Measurements from ENCODE around the gene CFAP20DC. TPM values are rescaled to one million over a fixed set of nuclear protein-coding genes. Genes with fewer than 3 reads are reported as not detected.

CFAP20DC gene
- total RNA-seq, 1 donor = 2.2 TPM

DNA sequence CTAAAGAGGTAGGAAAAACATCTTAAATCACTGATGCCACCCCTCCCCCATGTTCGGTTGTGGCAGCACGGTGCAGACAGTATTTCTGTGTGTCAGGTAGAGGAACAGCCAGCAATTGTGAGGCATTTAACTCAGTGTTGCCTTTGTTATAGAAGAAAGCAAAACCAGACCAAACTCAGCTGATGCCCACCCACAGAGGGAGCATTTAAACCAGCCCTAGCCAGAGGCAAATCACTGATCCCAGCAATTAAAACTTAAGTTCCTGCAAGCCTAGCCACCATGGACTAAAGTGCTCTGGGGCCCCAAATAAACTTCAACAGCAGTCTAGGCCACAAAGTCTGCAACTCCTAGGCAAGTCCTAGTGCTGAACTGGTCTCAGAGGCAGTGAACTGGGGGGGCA lies 94.5 kb downstream of the CFAP20DC start:
- H3K36me3 ChIP-seq (ENCODE audit: insufficient read depth, low read length) = no peaks in the 10 kb centered on the region
- H4K20me1 ChIP-seq (ENCODE audit: insufficient read depth, low read length) = no peaks in the 10 kb centered on the region
- H3K27ac ChIP-seq (ENCODE audit: low read depth, low read length) = no peak overlapping the region
- no peaks in the 10 kb centered on the region for H3K4me1 ChIP-seq (ENCODE audit: insufficient read depth, low read length)
- H3K9me3 ChIP-seq (ENCODE audit: low read depth, low read length) = no peaks in the 10 kb centered on the region
- DNase-seq (ENCODE audit: insufficient read length, low spot score, missing footprints) = no peak
- no peaks in the 10 kb centered on the region for H3K79me2 ChIP-seq (ENCODE audit: insufficient read depth, low read length)
- H3K27me3 ChIP-seq (ENCODE audit: insufficient read depth, low read length) = no peaks in the 10 kb centered on the region
- no peak overlapping the region for H3K4me3 ChIP-seq (ENCODE audit: insufficient read depth, low read length)
- no peak overlapping the region for H3K4me2 ChIP-seq (ENCODE audit: insufficient read depth, low read length)
- TF ChIP-seq, protein P1, sequence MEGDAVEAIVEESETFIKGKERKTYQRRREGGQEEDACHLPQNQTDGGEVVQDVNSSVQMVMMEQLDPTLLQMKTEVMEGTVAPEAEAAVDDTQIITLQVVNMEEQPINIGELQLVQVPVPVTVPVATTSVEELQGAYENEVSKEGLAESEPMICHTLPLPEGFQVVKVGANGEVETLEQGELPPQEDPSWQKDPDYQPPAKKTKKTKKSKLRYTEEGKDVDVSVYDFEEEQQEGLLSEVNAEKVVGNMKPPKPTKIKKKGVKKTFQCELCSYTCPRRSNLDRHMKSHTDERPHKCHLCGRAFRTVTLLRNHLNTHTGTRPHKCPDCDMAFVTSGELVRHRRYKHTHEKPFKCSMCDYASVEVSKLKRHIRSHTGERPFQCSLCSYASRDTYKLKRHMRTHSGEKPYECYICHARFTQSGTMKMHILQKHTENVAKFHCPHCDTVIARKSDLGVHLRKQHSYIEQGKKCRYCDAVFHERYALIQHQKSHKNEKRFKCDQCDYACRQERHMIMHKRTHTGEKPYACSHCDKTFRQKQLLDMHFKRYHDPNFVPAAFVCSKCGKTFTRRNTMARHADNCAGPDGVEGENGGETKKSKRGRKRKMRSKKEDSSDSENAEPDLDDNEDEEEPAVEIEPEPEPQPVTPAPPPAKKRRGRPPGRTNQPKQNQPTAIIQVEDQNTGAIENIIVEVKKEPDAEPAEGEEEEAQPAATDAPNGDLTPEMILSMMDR (IDR thresholded peaks at IDR 0.05; ENCODE audit: extremely low read depth, low read depth, low read length) = no peak
- H2AFZ ChIP-seq (ENCODE audit: low read length) = no peak overlapping the region

DNA sequence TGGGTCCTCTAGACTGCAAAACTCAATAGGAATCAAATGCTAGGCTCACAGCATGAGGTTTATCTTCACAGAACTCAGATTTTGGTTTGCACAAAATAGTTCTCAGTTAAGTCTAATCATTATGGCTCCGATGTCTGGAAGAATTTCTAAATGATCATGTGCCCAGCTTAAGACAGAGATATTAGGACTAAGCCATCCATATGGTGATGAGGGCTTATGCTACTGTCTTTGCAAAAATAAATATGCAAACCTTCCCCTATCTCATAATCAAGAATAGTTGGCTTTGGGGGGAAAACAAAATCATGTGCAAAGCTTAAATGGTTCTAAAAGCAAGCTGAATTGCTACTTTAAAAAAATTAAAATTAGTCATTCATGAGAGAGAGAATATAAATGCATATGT lies 96.5 kb downstream of the CFAP20DC start:
- Histone ChIP-seq H3K4me1 (ENCODE audit: insufficient read depth, low read length) (no peaks in the 10 kb centered on the region), H3K4me3 (ENCODE audit: insufficient read depth, low read length) (no peak overlapping the region), H2AFZ (ENCODE audit: low read length) (no peak overlapping the region), H3K36me3 (ENCODE audit: insufficient read depth, low read length) (no peaks in the 10 kb centered on the region), H3K9me3 (ENCODE audit: low read depth, low read length) (no peaks in the 10 kb centered on the region), H3K27me3 (ENCODE audit: insufficient read depth, low read length) (no peaks in the 10 kb centered on the region), H4K20me1 (ENCODE audit: insufficient read depth, low read length) (no peaks in the 10 kb centered on the region), H3K79me2 (ENCODE audit: insufficient read depth, low read length) (no peaks in the 10 kb centered on the region), H3K27ac (ENCODE audit: low read depth, low read length) (no peak overlapping the region), H3K4me2 (ENCODE audit: insufficient read depth, low read length) (no peak overlapping the region)
- no peak for DNase-seq (ENCODE audit: insufficient read length, low spot score, missing footprints)
- TF ChIP-seq, protein P1 (IDR thresholded peaks at IDR 0.05; ENCODE audit: extremely low read depth, low read depth, low read length) = no peak

DNA sequence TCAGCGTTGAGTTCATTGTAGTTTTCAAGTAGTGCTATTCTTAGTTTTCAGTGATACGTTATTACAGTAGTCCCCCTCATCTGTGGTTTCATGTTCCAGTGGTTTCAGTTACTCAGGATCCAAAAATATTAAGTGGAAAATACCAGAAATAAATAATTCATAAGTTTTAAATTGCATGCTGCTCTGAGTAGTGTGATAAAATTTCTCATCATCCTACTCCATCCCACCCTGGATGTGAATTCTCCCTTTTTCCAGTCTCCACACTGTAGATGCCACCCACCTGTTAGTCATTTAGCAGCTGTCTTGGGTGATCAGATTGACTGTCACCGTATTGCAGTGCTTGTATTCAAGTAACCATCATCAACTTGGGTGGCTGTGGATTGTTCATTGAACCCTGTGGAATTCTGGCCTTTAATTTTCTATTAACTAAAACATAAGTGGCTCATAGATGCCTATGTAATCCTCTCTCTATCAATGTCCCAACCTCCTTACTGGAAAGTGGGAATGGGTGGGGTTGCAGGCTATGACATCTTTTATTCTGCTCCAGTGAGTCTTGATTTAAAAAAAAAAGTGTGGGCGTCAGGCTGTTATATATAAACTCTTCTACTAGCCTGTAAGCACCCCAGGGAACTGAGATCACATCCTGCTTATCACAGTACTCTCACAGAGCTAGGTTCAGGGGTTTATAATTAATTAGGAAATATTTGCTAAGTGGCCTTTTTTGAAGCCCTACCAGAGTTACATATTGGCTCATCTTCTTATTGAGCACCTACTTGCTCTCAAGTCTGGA lies 97.5 kb downstream of the CFAP20DC start:
- no peak overlapping the region for H3K4me2 ChIP-seq (ENCODE audit: insufficient read depth, low read length)
- no peaks in the 10 kb centered on the region for H3K79me2 ChIP-seq (ENCODE audit: insufficient read depth, low read length)
- no peaks in the 10 kb centered on the region for H3K36me3 ChIP-seq (ENCODE audit: insufficient read depth, low read length)
- no peak overlapping the region for H3K27ac ChIP-seq (ENCODE audit: low read depth, low read length)
- no peaks in the 10 kb centered on the region for H3K27me3 ChIP-seq (ENCODE audit: insufficient read depth, low read length)
- no peaks in the 10 kb centered on the region for H3K4me1 ChIP-seq (ENCODE audit: insufficient read depth, low read length)
- no peak overlapping the region for H3K4me3 ChIP-seq (ENCODE audit: insufficient read depth, low read length)
- no peak overlapping the region for H2AFZ ChIP-seq (ENCODE audit: low read length)
- DNase-seq (ENCODE audit: insufficient read length, low spot score, missing footprints) = peak; percentile 27
- H3K9me3 ChIP-seq (ENCODE audit: low read depth, low read length) = no peaks in the 10 kb centered on the region
- H4K20me1 ChIP-seq (ENCODE audit: insufficient read depth, low read length) = no peaks in the 10 kb centered on the region
- TF ChIP-seq, protein P1 (IDR thresholded peaks at IDR 0.05; ENCODE audit: extremely low read depth, low read depth, low read length) = no peak

DNA sequence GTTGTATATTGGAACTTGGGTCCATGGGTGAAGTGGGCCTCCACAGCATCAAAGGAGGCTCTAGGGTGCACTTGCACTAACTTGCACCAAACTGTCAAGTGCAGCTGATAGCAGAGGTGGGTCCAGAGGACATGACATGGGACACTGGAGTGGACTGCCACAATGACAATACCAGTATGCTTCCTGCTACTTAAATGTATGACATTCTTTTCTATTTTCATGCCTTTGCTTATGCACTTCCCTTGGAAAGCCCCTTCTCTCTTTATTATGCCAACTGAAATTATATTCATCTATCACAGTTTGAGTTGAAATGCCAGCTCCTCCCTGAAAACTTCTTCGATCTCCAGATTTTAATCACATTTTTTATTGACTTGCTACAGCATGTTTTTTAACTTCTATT lies 101.8 kb downstream of the CFAP20DC start:
- no peaks in the 10 kb centered on the region for H3K4me1 ChIP-seq (ENCODE audit: insufficient read depth, low read length)
- H3K27me3 ChIP-seq (ENCODE audit: insufficient read depth, low read length) = no peaks in the 10 kb centered on the region
- no peaks in the 10 kb centered on the region for H4K20me1 ChIP-seq (ENCODE audit: insufficient read depth, low read length)
- no peak overlapping the region for H3K4me3 ChIP-seq (ENCODE audit: insufficient read depth, low read length)
- no peak for DNase-seq (ENCODE audit: insufficient read length, low spot score, missing footprints)
- no peak overlapping the region for H3K4me2 ChIP-seq (ENCODE audit: insufficient read depth, low read length)
- TF ChIP-seq, protein P1 (IDR thresholded peaks at IDR 0.05; ENCODE audit: extremely low read depth, low read depth, low read length) = no peak
- H3K27ac ChIP-seq (ENCODE audit: low read depth, low read length) = no peak overlapping the region
- H3K36me3 ChIP-seq (ENCODE audit: insufficient read depth, low read length) = no peaks in the 10 kb centered on the region
- no peaks in the 10 kb centered on the region for H3K9me3 ChIP-seq (ENCODE audit: low read depth, low read length)
- H2AFZ ChIP-seq (ENCODE audit: low read length) = no peak overlapping the region
- no peaks in the 10 kb centered on the region for H3K79me2 ChIP-seq (ENCODE audit: insufficient read depth, low read length)
